ENCODE data around the gene HIGD2A.

DNA sequence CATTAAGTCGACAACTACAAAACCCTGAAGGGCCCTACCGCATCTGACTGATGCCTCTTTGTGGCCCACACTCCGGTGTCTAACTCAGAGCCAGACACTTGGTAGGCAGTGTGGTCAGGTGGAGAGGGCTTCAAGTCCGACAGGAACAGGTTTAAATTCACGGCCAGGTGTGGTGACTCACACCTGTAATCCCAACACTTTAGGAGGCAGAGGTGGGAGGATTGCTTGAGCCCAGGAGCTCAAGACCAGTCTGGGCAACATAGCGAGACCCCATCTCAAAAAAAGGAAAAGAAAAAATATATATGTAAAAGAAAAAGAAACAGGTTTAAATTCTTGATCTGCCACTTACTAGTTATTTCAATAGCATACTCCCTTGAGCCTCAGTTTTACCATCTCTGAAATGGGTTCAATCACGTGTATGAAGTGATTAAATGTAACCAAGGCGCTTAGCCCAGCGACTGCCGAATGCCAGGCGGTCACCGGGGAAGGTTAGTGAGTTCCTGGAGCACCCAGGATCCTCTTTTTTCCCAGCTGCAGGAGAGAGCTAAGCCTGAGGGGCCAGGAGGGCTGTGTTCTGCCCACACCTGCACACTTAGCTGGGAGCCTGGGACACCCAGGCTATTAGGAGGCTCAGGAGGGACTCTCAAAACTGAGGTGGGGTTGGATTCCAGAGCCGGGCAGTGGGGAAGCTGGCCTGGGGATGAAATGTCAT lies 26.8 kb downstream of the HIGD2A start:
- TF ChIP-seq PHF8 (IDR thresholded peaks at IDR 0.05; ENCODE audit: borderline replicate concordance, low read depth): no peak
- no peak for TF ChIP-seq POLR2A (IDR thresholded peaks at IDR 0.05; ENCODE audit: low read length)
